H1 (cell line): ENCODE results near the gene RER1. TPM values are rescaled to one million over a fixed set of nuclear protein-coding genes. Genes with fewer than 3 reads are reported as not detected.

Experiments
- CTCF ChIA-PET: fragments of 300-600 bp; sonication (Branson Sonifier 250); formaldehyde crosslinking; loops from one replicate; lab custom pipeline; 2021; ENCODE audit not compliant: partially characterized antibody; lab: Charles Lee
- POLR2A ChIA-PET: fragments of 300-600 bp; sonication (Branson Sonifier 250); formaldehyde crosslinking; loops from one replicate; lab custom pipeline; 2021; ENCODE audit warnings: inconsistent platforms; ENCODE audit not compliant: partially characterized antibody; lab: Charles Lee
- DNase-seq, 2 experiments: peaks; one replicate each; pipeline versions ENCODE4 v3.0.0 to v3.0.0-alpha.2; 2010 to 2022; ENCODE audit warnings: low spot score in 2 of 2, low read depth in 1 of 2, mixed read lengths in 1 of 2
- FAIRE-seq: peaks from 2 replicates; lab custom pipeline; 2011; peaks lifted over from hg19 to GRCh38; lab: Jason Lieb, UNC
- H2AFZ ChIP-seq: 2 replicates; pipeline ENCODE4 v1.8.1; 2012; ENCODE audit warnings: low read length, inconsistent platforms
- H2AK5ac ChIP-seq: 2 replicates; pipeline ENCODE4 v1.6.1; 2013; ENCODE audit warnings: low read depth, low read length
- H2BK120ac ChIP-seq: replicated peaks from 2 replicates; pipeline ENCODE3; 2013; ENCODE audit warnings: low read depth, low read length, inconsistent platforms
- H2BK12ac ChIP-seq: 2 replicates; pipeline ENCODE4 v1.6.1; 2013; ENCODE audit warnings: low read depth, low read length
- H2BK15ac ChIP-seq: 2 replicates; pipeline ENCODE4 v1.6.1; 2013; ENCODE audit warnings: low read length
- H2BK20ac ChIP-seq: 2 replicates; pipeline ENCODE4 v1.6.1; 2013; ENCODE audit warnings: low read length
- H2BK5ac ChIP-seq: 2 replicates; pipeline ENCODE4 v1.6.1; 2013; ENCODE audit warnings: low read depth, low read length
- H3K14ac ChIP-seq: 2 replicates; pipeline ENCODE4 v1.6.1; 2013; ENCODE audit warnings: inconsistent platforms; ENCODE audit not compliant: insufficient read length
- H3K18ac ChIP-seq: 2 replicates; pipeline ENCODE4 v1.6.1; 2013; ENCODE audit warnings: low read length; ENCODE audit errors: extremely low read depth
- H3K23ac ChIP-seq: 2 replicates; pipeline ENCODE4 v1.6.1; 2013; ENCODE audit warnings: inconsistent platforms; ENCODE audit not compliant: insufficient read length
- H3K23me2 ChIP-seq: 2 replicates; pipeline ENCODE4 v1.6.1; 2013; ENCODE audit warnings: low read depth, low read length
- H3K27ac ChIP-seq: 2 replicates; pipeline ENCODE4 v1.6.1; 2011; ENCODE audit warnings: low read depth, low read length, inconsistent platforms
- H3K27me3 ChIP-seq, 4 experiments: replicated peaks in 1 of 4; 1 replicate in 1 of 4; 2 replicates in 3 of 4; pipeline versions ENCODE4 v1.6.1 to v1.8.1; 2011 to 2013; ENCODE audit warnings: low read length in 3 of 4, mild to moderate bottlenecking in 3 of 4, inconsistent platforms in 2 of 4, mixed read lengths in 2 of 4, moderate library complexity in 1 of 4; ENCODE audit not compliant: control insufficient read depth in 3 of 4, insufficient read depth in 3 of 4; ENCODE audit errors: extremely low read depth in 1 of 4
- H3K36me3 ChIP-seq, 4 experiments: 2 replicates each; pipeline versions ENCODE4 v1.6.1 to v1.8.1; 2011 to 2013; ENCODE audit warnings: mild to moderate bottlenecking in 4 of 4, low read length in 3 of 4, moderate library complexity in 2 of 4, control low read depth in 1 of 4, inconsistent platforms in 1 of 4; ENCODE audit not compliant: insufficient read depth in 4 of 4, control insufficient read depth in 2 of 4
- H3K4ac ChIP-seq: replicated peaks from 2 replicates; pipeline ENCODE3; 2013; ENCODE audit warnings: low read length, low read depth, mixed read lengths, inconsistent platforms; ENCODE audit not compliant: insufficient read length
- H3K4me1 ChIP-seq, 4 experiments: replicated peaks in 1 of 4; 1 replicate in 1 of 4; 2 replicates in 3 of 4; pipeline versions ENCODE4 v1.6.1 to v1.8.1; 2011 to 2013; ENCODE audit warnings: low read length in 3 of 4, inconsistent platforms in 2 of 4, mixed read lengths in 1 of 4; ENCODE audit not compliant: insufficient read depth in 4 of 4, control insufficient read depth in 3 of 4
- H3K4me2 ChIP-seq, 2 experiments: 2 replicates each; pipeline versions ENCODE4 v1.6.1 to v1.8.1; 2011 to 2013; ENCODE audit warnings: low read depth in 2 of 2, low read length in 2 of 2, control low read depth in 1 of 2, inconsistent platforms in 1 of 2, mild to moderate bottlenecking in 1 of 2; ENCODE audit not compliant: insufficient read depth in 1 of 2
- H3K4me3 ChIP-seq, 4 experiments: fragments of 200-600, 300-600 bp in 1 of 4; sonication (generic), shearing (Covaris generic), sonication (Bioruptor Twin) in 1 of 4; 2 replicates each; pipeline versions ENCODE4 v1.5.1 to v1.8.1; 2011 to 2016; ENCODE audit warnings: low read length in 4 of 4, low read depth in 3 of 4, control low read depth in 2 of 4, inconsistent platforms in 2 of 4, mild to moderate bottlenecking in 2 of 4, mixed read lengths in 1 of 4, moderate library complexity in 1 of 4; ENCODE audit not compliant: insufficient read depth in 2 of 4; ENCODE audit errors: extremely low read depth in 1 of 4
- H3K56ac ChIP-seq: replicated peaks from 2 replicates; pipeline ENCODE3; 2013; ENCODE audit warnings: low read depth, mild to moderate bottlenecking, mixed read lengths, low read length, inconsistent platforms; ENCODE audit not compliant: insufficient read length
- H3K79me1 ChIP-seq: 2 replicates; pipeline ENCODE4 v1.6.1; 2013; ENCODE audit warnings: low read depth, low read length, control low read depth
- H3K79me2 ChIP-seq, 2 experiments: 2 replicates each; pipeline versions ENCODE4 v1.6.1 to v1.8.1; 2012 to 2013; ENCODE audit warnings: low read length in 2 of 2, mild to moderate bottlenecking in 2 of 2, inconsistent platforms in 1 of 2; ENCODE audit not compliant: insufficient read depth in 2 of 2, control insufficient read depth in 1 of 2
- H3K9ac ChIP-seq, 4 experiments: replicated peaks in 1 of 4; 1 replicate in 1 of 4; 2 replicates in 3 of 4; pipeline versions ENCODE4 v1.6.1 to v1.8.1; 2011 to 2013; ENCODE audit warnings: low read depth in 3 of 4, low read length in 3 of 4, control low read depth in 2 of 4, mild to moderate bottlenecking in 2 of 4, moderate library complexity in 2 of 4, inconsistent platforms in 1 of 4; ENCODE audit errors: extremely low read depth in 1 of 4
- H3K9me3 ChIP-seq, 2 experiments: 2 replicates each; pipeline versions ENCODE4 v1.6.1 to v1.8.1; 2012 to 2013; ENCODE audit warnings: mild to moderate bottlenecking in 2 of 2, moderate library complexity in 2 of 2, control low read depth in 1 of 2, inconsistent platforms in 1 of 2, low read depth in 1 of 2, low read length in 1 of 2, mixed read lengths in 1 of 2; ENCODE audit not compliant: insufficient read depth in 2 of 2
- H4K20me1 ChIP-seq, 2 experiments: replicated peaks in 1 of 2; 2 replicates each; pipeline versions ENCODE3 to v1.8.1; 2011 to 2013; ENCODE audit warnings: inconsistent platforms in 2 of 2, low read length in 2 of 2, mild to moderate bottlenecking in 1 of 2; ENCODE audit not compliant: insufficient read depth in 2 of 2, control insufficient read depth in 1 of 2
- H4K5ac ChIP-seq: 2 replicates; pipeline ENCODE4 v1.6.1; 2013; ENCODE audit warnings: low read length, low read depth, mixed read lengths, inconsistent platforms; ENCODE audit not compliant: insufficient read length
- H4K8ac ChIP-seq: 2 replicates; pipeline ENCODE4 v1.8.0; 2013; ENCODE audit warnings: mild to moderate bottlenecking, moderate library complexity, low read length, inconsistent platforms; ENCODE audit not compliant: insufficient read depth; ENCODE audit errors: extremely low read depth
- H4K91ac ChIP-seq: replicated peaks from 2 replicates; pipeline ENCODE3; 2013; ENCODE audit warnings: low read length, mixed read lengths, inconsistent platforms; ENCODE audit not compliant: insufficient read length
- WGBS, 2 experiments: shearing (Covaris generic) in 1 of 2; methylation state at CpG; one replicate each; pipeline versions ENCODE4 v1.1.6 to v1.1.7; 2013 to 2015; ENCODE audit warnings: low lambda C conversion rate in 2 of 2, mixed read lengths in 2 of 2, inconsistent platforms in 1 of 2, low coverage in 1 of 2, missing lambda C conversion rate in 1 of 2; ENCODE audit not compliant: insufficient replicate concordance in 2 of 2, insufficient coverage in 1 of 2, insufficient read length in 1 of 2; ENCODE audit errors: extremely low coverage in 1 of 2, missing lambda C conversion rate in 1 of 2; 5-methylcytosine and 5-hydroxymethylcytosine counted together
- polyA plus RNA-seq, 7 experiments: library from polyadenylated mRNA; depleted of rRNA in 3 of 7; stranded (reverse) in 5 of 7; unstranded in 2 of 7; fragments of >200 nt in 5 of 7; fragments of 200-250 nt in 2 of 7; gene quantifications; 1 replicate in 5 of 7; 2 replicates in 1 of 7; 4 replicates in 1 of 7; pipeline versions ENCODE4 v1.2.1 to v1.2.3, GENCODE V29; 2011 to 2013; ENCODE audit warnings: missing spikeins in 2 of 7, mixed read lengths in 2 of 7
- total RNA-seq: library from RNA; stranded (reverse); fragmentation: NEBNext Ultra II Directional; extraction: Animal tissue kit (Norgen Biotek cat#: 25700); gene quantifications from 2 replicates; pipeline ENCODE4 v1.2.1, GENCODE V29; 2021

Gene RER1
- total and polyA plus RNA-seq, 2 of the 8 experiments (the other 6 are each of a cell fraction or from before 2014, with no cell fraction given) = 102 to 134 TPM

- no peak overlapping the region for H3K18ac ChIP-seq
- H2AK5ac ChIP-seq = no peak overlapping the region
- H2BK20ac ChIP-seq = no peak overlapping the region
- H2BK120ac ChIP-seq = no peak overlapping the region
- FAIRE-seq (no peak), DNase-seq (no peak)
- H3K23ac ChIP-seq = no peak overlapping the region
- POLR2A ChIA-PET = interaction anchor here (1.0 kb wide), 1 partner anchor 29 kb away, joined by 3 read pairs; no protein-coding TSS in a partner anchor
- no peak overlapping the region for H4K91ac ChIP-seq
- no peaks in the 10 kb centered on the region for H3K79me2 ChIP-seq
- 0 out of 2 replicates have a peak overlapping the region, but pooled peaks have one; percentile 77 for H4K8ac ChIP-seq
- H2BK5ac ChIP-seq = no peak overlapping the region
- H2BK15ac ChIP-seq = no peak overlapping the region
- no peaks in the 10 kb centered on the region for H4K20me1 ChIP-seq
- no peak overlapping the region for H2BK12ac ChIP-seq
- no peaks in the 10 kb centered on the region for H3K36me3 ChIP-seq
- no peak overlapping the region for H3K14ac ChIP-seq
- no peak overlapping the region for H3K9ac ChIP-seq
- no peak overlapping the region for H4K5ac ChIP-seq
- H3K27me3 ChIP-seq = no peaks in the 10 kb centered on the region
- H3K9me3 ChIP-seq = no peaks in the 10 kb centered on the region
- no peaks in the 10 kb centered on the region for H3K4me1 ChIP-seq
- WGBS, 2 experiments = 89% methylated on average over 30 of the region's 31 CpGs; no CpG with 5 or more reads in 1 of the 2 experiments
- H3K56ac ChIP-seq = no peak overlapping the region
- H3K23me2 ChIP-seq = no peaks in the 10 kb centered on the region
- no peak overlapping the region for H3K4ac ChIP-seq
- CTCF ChIA-PET = interaction anchor here (0.5 to 1.5 kb wide), 3 partner anchors 28 to 66 kb away, joined by 3 to 4 read pairs (median 4); no protein-coding TSS in a partner anchor
- no peak overlapping the region for H3K27ac ChIP-seq
- no peak overlapping the region for H2AFZ ChIP-seq
- H3K4me3 ChIP-seq = no peak overlapping the region
- no peak overlapping the region for H3K4me2 ChIP-seq
- H3K79me1 ChIP-seq = no peaks in the 10 kb centered on the region
These were observed 40.6 kb upstream of the RER1 start for GRCh38 chr1:2350911-2351655.
